ENCODE data around the gene OR4N2.
"Not testable (repeated sequence)": the region's sequence is repeated elsewhere in the genome, so short reads cannot be mapped to it uniquely, and the experiment has no call there.

DNA sequence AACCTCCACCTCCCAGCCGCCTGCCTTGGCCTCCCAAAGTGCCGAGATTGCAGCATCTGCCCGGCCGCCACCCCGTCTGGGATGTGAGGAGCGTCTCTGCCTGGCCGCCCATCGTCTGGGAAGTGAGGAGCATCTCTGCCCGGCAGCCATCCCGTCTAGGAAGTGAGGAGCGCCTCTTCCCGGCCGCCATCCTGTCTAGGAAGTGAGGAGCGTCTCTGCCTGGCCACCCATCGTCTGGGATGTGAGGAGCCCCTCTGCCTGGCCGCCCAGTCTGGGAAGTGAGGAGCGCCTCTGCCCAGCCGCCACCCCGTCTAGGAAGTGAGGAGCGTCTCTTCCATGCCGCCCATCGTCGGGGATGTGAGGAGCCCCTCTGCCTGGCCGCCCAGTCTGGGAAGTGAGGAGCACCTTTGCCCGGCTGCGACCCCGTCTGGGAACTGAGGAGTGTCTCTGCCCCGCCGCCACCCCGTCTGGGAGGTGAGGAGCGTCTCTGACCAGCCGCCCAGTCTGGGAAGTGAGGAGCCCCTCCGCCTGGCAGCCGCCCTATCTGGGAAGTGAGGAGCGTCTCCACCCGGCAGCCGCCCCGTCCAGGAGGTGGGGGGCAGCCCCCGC is 62.6 kb downstream of the OR4N2 start:
- not testable (repeated sequence) for TF ChIP-seq POLR2AphosphoS5 (IDR thresholded peaks at IDR 0.05; ENCODE audit: low read depth, low read length); TAF1 (IDR thresholded peaks at IDR 0.05; ENCODE audit: borderline replicate concordance, low read depth, low read length)
